H1 (cell line): ENCODE measurements around the gene GTF3C5. TPM values are rescaled to one million over a fixed set of nuclear protein-coding genes. Genes with fewer than 3 reads are reported as not detected.

Experiments
- CTCF ChIA-PET: fragments of 300-600 bp; sonication (Branson Sonifier 250); formaldehyde crosslinking; loops from one replicate; lab custom pipeline; 2021; ENCODE audit not compliant: partially characterized antibody; lab: Charles Lee
- POLR2A ChIA-PET: fragments of 300-600 bp; sonication (Branson Sonifier 250); formaldehyde crosslinking; loops from one replicate; lab custom pipeline; 2021; ENCODE audit warnings: inconsistent platforms; ENCODE audit not compliant: partially characterized antibody; lab: Charles Lee
- DNase-seq, 2 experiments: peaks; one replicate each; pipeline versions ENCODE4 v3.0.0 to v3.0.0-alpha.2; 2010 to 2022; ENCODE audit warnings: low spot score in 2 of 2, low read depth in 1 of 2, mixed read lengths in 1 of 2
- FAIRE-seq: peaks from 2 replicates; lab custom pipeline; 2011; peaks lifted over from hg19 to GRCh38; lab: Jason Lieb, UNC
- H2AFZ ChIP-seq: 2 replicates; pipeline ENCODE4 v1.8.1; 2012; ENCODE audit warnings: low read length, inconsistent platforms
- H2AK5ac ChIP-seq: 2 replicates; pipeline ENCODE4 v1.6.1; 2013; ENCODE audit warnings: low read depth, low read length
- H2BK120ac ChIP-seq: replicated peaks from 2 replicates; pipeline ENCODE3; 2013; ENCODE audit warnings: low read depth, low read length, inconsistent platforms
- H2BK12ac ChIP-seq: 2 replicates; pipeline ENCODE4 v1.6.1; 2013; ENCODE audit warnings: low read depth, low read length
- H2BK15ac ChIP-seq: 2 replicates; pipeline ENCODE4 v1.6.1; 2013; ENCODE audit warnings: low read length
- H2BK20ac ChIP-seq: 2 replicates; pipeline ENCODE4 v1.6.1; 2013; ENCODE audit warnings: low read length
- H2BK5ac ChIP-seq: 2 replicates; pipeline ENCODE4 v1.6.1; 2013; ENCODE audit warnings: low read depth, low read length
- H3K14ac ChIP-seq: 2 replicates; pipeline ENCODE4 v1.6.1; 2013; ENCODE audit warnings: inconsistent platforms; ENCODE audit not compliant: insufficient read length
- H3K18ac ChIP-seq: 2 replicates; pipeline ENCODE4 v1.6.1; 2013; ENCODE audit warnings: low read length; ENCODE audit errors: extremely low read depth
- H3K23ac ChIP-seq: 2 replicates; pipeline ENCODE4 v1.6.1; 2013; ENCODE audit warnings: inconsistent platforms; ENCODE audit not compliant: insufficient read length
- H3K23me2 ChIP-seq: 2 replicates; pipeline ENCODE4 v1.6.1; 2013; ENCODE audit warnings: low read depth, low read length
- H3K27ac ChIP-seq: 2 replicates; pipeline ENCODE4 v1.6.1; 2011; ENCODE audit warnings: low read depth, low read length, inconsistent platforms
- H3K27me3 ChIP-seq, 4 experiments: replicated peaks in 1 of 4; 1 replicate in 1 of 4; 2 replicates in 3 of 4; pipeline versions ENCODE4 v1.6.1 to v1.8.1; 2011 to 2013; ENCODE audit warnings: low read length in 3 of 4, mild to moderate bottlenecking in 3 of 4, inconsistent platforms in 2 of 4, mixed read lengths in 2 of 4, moderate library complexity in 1 of 4; ENCODE audit not compliant: control insufficient read depth in 3 of 4, insufficient read depth in 3 of 4; ENCODE audit errors: extremely low read depth in 1 of 4
- H3K36me3 ChIP-seq, 4 experiments: 2 replicates each; pipeline versions ENCODE4 v1.6.1 to v1.8.1; 2011 to 2013; ENCODE audit warnings: mild to moderate bottlenecking in 4 of 4, low read length in 3 of 4, moderate library complexity in 2 of 4, control low read depth in 1 of 4, inconsistent platforms in 1 of 4; ENCODE audit not compliant: insufficient read depth in 4 of 4, control insufficient read depth in 2 of 4
- H3K4ac ChIP-seq: replicated peaks from 2 replicates; pipeline ENCODE3; 2013; ENCODE audit warnings: low read length, low read depth, mixed read lengths, inconsistent platforms; ENCODE audit not compliant: insufficient read length
- H3K4me1 ChIP-seq, 4 experiments: replicated peaks in 1 of 4; 1 replicate in 1 of 4; 2 replicates in 3 of 4; pipeline versions ENCODE4 v1.6.1 to v1.8.1; 2011 to 2013; ENCODE audit warnings: low read length in 3 of 4, inconsistent platforms in 2 of 4, mixed read lengths in 1 of 4; ENCODE audit not compliant: insufficient read depth in 4 of 4, control insufficient read depth in 3 of 4
- H3K4me2 ChIP-seq, 2 experiments: 2 replicates each; pipeline versions ENCODE4 v1.6.1 to v1.8.1; 2011 to 2013; ENCODE audit warnings: low read depth in 2 of 2, low read length in 2 of 2, control low read depth in 1 of 2, inconsistent platforms in 1 of 2, mild to moderate bottlenecking in 1 of 2; ENCODE audit not compliant: insufficient read depth in 1 of 2
- H3K4me3 ChIP-seq, 4 experiments: fragments of 200-600, 300-600 bp in 1 of 4; sonication (generic), shearing (Covaris generic), sonication (Bioruptor Twin) in 1 of 4; 2 replicates each; pipeline versions ENCODE4 v1.5.1 to v1.8.1; 2011 to 2016; ENCODE audit warnings: low read length in 4 of 4, low read depth in 3 of 4, control low read depth in 2 of 4, inconsistent platforms in 2 of 4, mild to moderate bottlenecking in 2 of 4, mixed read lengths in 1 of 4, moderate library complexity in 1 of 4; ENCODE audit not compliant: insufficient read depth in 2 of 4; ENCODE audit errors: extremely low read depth in 1 of 4
- H3K56ac ChIP-seq: replicated peaks from 2 replicates; pipeline ENCODE3; 2013; ENCODE audit warnings: low read depth, mild to moderate bottlenecking, mixed read lengths, low read length, inconsistent platforms; ENCODE audit not compliant: insufficient read length
- H3K79me1 ChIP-seq: 2 replicates; pipeline ENCODE4 v1.6.1; 2013; ENCODE audit warnings: low read depth, low read length, control low read depth
- H3K79me2 ChIP-seq, 2 experiments: 2 replicates each; pipeline versions ENCODE4 v1.6.1 to v1.8.1; 2012 to 2013; ENCODE audit warnings: low read length in 2 of 2, mild to moderate bottlenecking in 2 of 2, inconsistent platforms in 1 of 2; ENCODE audit not compliant: insufficient read depth in 2 of 2, control insufficient read depth in 1 of 2
- H3K9ac ChIP-seq, 4 experiments: replicated peaks in 1 of 4; 1 replicate in 1 of 4; 2 replicates in 3 of 4; pipeline versions ENCODE4 v1.6.1 to v1.8.1; 2011 to 2013; ENCODE audit warnings: low read depth in 3 of 4, low read length in 3 of 4, control low read depth in 2 of 4, mild to moderate bottlenecking in 2 of 4, moderate library complexity in 2 of 4, inconsistent platforms in 1 of 4; ENCODE audit errors: extremely low read depth in 1 of 4
- H3K9me3 ChIP-seq, 2 experiments: 2 replicates each; pipeline versions ENCODE4 v1.6.1 to v1.8.1; 2012 to 2013; ENCODE audit warnings: mild to moderate bottlenecking in 2 of 2, moderate library complexity in 2 of 2, control low read depth in 1 of 2, inconsistent platforms in 1 of 2, low read depth in 1 of 2, low read length in 1 of 2, mixed read lengths in 1 of 2; ENCODE audit not compliant: insufficient read depth in 2 of 2
- H4K20me1 ChIP-seq, 2 experiments: replicated peaks in 1 of 2; 2 replicates each; pipeline versions ENCODE3 to v1.8.1; 2011 to 2013; ENCODE audit warnings: inconsistent platforms in 2 of 2, low read length in 2 of 2, mild to moderate bottlenecking in 1 of 2; ENCODE audit not compliant: insufficient read depth in 2 of 2, control insufficient read depth in 1 of 2
- H4K5ac ChIP-seq: 2 replicates; pipeline ENCODE4 v1.6.1; 2013; ENCODE audit warnings: low read length, low read depth, mixed read lengths, inconsistent platforms; ENCODE audit not compliant: insufficient read length
- H4K8ac ChIP-seq: 2 replicates; pipeline ENCODE4 v1.8.0; 2013; ENCODE audit warnings: mild to moderate bottlenecking, moderate library complexity, low read length, inconsistent platforms; ENCODE audit not compliant: insufficient read depth; ENCODE audit errors: extremely low read depth
- H4K91ac ChIP-seq: replicated peaks from 2 replicates; pipeline ENCODE3; 2013; ENCODE audit warnings: low read length, mixed read lengths, inconsistent platforms; ENCODE audit not compliant: insufficient read length
- ASH2L ChIP-seq: fragments of 200-600, 300-600 bp; sonication (generic); IDR thresholded peaks from one replicate; pipeline ENCODE4 v1.7.1; 2017; ENCODE audit warnings: low read length
- BACH1 ChIP-seq: IDR thresholded peaks from 2 replicates; pipeline ENCODE4 v1.6.1; 2012; ENCODE audit warnings: low read length, improper control_type of control experiment
- HDAC2 ChIP-seq, 2 experiments: fragments of 300-600 bp in 1 of 2; sonication (generic) in 1 of 2; IDR thresholded peaks; 2 replicates each; pipeline ENCODE4 v1.6.1; 2011 to 2012; ENCODE audit warnings: low read depth in 2 of 2, low read length in 2 of 2, mild to moderate bottlenecking in 2 of 2, moderate library complexity in 2 of 2, borderline replicate concordance in 1 of 2, inconsistent platforms in 1 of 2
- RAD21 ChIP-seq, 2 experiments: IDR thresholded peaks in 1 of 2; conservative IDR thresholded peaks in 1 of 2; 2 replicates each; pipeline ENCODE4 v1.6.1; 2011; ENCODE audit warnings: low read depth in 2 of 2, low read length in 2 of 2, improper control_type of control experiment in 1 of 2, inconsistent platforms in 1 of 2, mild to moderate bottlenecking in 1 of 2, moderate library complexity in 1 of 2
- RNF2 ChIP-seq: fragments of 200-900, 300-1000 bp; sonication (generic); IDR thresholded peaks from 2 replicates; pipeline ENCODE4 v1.7.1; 2016; ENCODE audit warnings: borderline replicate concordance, low read depth, mild to moderate bottlenecking, antibody characterized with exemption, low read length; ENCODE audit not compliant: poor library complexity, severe bottlenecking; ENCODE audit errors: missing control alignments
- TBP ChIP-seq: IDR thresholded peaks from 2 replicates; pipeline ENCODE4 v1.6.1; 2011; ENCODE audit warnings: low read depth, low read length, improper control_type of control experiment
- WGBS, 2 experiments: shearing (Covaris generic) in 1 of 2; methylation state at CpG; one replicate each; pipeline versions ENCODE4 v1.1.6 to v1.1.7; 2013 to 2015; ENCODE audit warnings: low lambda C conversion rate in 2 of 2, mixed read lengths in 2 of 2, inconsistent platforms in 1 of 2, low coverage in 1 of 2, missing lambda C conversion rate in 1 of 2; ENCODE audit not compliant: insufficient replicate concordance in 2 of 2, insufficient coverage in 1 of 2, insufficient read length in 1 of 2; ENCODE audit errors: extremely low coverage in 1 of 2, missing lambda C conversion rate in 1 of 2; 5-methylcytosine and 5-hydroxymethylcytosine counted together
- polyA plus RNA-seq, 7 experiments: library from polyadenylated mRNA; depleted of rRNA in 3 of 7; stranded (reverse) in 5 of 7; unstranded in 2 of 7; fragments of >200 nt in 5 of 7; fragments of 200-250 nt in 2 of 7; gene quantifications; 1 replicate in 5 of 7; 2 replicates in 1 of 7; 4 replicates in 1 of 7; pipeline versions ENCODE4 v1.2.1 to v1.2.3, GENCODE V29; 2011 to 2013; ENCODE audit warnings: missing spikeins in 2 of 7, mixed read lengths in 2 of 7
- total RNA-seq: library from RNA; stranded (reverse); fragmentation: NEBNext Ultra II Directional; extraction: Animal tissue kit (Norgen Biotek cat#: 25700); gene quantifications from 2 replicates; pipeline ENCODE4 v1.2.1, GENCODE V29; 2021
- TF ChIP-seq, protein P1 (sequence below): IDR thresholded peaks from 2 replicates; pipeline ENCODE4 v1.6.1; 2012; ENCODE audit warnings: inconsistent platforms

The GTF3C5 gene
- total and polyA plus RNA-seq, 2 of the 8 experiments (the other 6 are each of a cell fraction or from before 2014, with no cell fraction given): 78.7 to 87.1 TPM

DNA sequence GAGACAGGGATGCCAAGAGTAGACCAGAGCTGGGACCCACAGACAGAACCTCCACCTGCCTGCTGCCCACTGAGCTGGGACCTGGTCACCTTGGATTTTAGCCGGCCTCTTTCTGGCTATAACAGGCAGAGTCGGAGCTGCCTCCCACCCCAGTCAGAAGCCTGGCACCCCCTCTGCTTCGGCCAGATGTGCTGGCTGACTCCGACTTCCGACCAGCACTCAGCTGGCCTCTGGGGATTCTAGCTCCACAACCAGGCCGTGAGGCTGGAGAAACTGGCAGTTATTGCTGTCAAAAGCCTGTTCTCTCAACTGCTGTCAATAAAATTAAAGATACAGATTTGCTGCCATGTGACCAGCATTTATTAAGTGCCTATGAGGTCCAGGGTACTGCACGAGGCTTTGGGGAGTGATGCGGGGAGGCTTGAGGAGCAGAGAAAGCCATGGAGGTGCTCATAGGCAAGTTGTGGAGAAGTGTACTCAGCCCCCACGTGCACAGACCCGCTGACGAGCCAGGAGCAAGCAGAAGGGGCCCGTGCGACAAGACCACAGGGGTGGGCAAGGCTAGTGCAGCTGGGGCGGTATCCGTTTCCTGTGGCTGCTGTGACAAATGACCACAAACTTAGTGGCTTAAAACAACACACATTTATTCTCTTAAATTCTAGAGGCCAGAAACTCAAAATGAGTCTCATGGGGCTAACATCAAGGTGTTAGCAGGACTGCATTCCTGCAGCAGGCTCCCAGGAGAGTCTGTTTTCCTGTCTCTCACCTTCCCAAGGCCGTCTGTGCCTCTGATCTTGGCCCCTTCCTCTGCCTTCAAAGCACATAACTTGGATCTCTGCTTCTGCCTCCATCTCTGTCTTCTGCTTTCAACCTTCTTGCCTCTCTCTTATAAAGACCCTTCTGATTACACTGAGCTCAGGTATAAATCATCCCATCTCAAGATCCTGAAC lies 39.2 kb upstream of the GTF3C5 start:
- H3K27me3 ChIP-seq: no peaks in the 10 kb centered on the region; a peak in 2 of 7 replicates
- no peak overlapping the region for H2BK20ac ChIP-seq
- H3K23ac ChIP-seq: no peak overlapping the region
- no peak overlapping the region for H3K56ac ChIP-seq
- no peak overlapping the region for H3K4ac ChIP-seq
- FAIRE-seq (no peak), DNase-seq (no peak)
- H2AK5ac ChIP-seq: no peak overlapping the region
- no peak overlapping the region for H3K4me2 ChIP-seq
- H2AFZ ChIP-seq: no peak overlapping the region
- H3K9me3 ChIP-seq: no peaks in the 10 kb centered on the region
- H2BK5ac ChIP-seq: no peak overlapping the region
- no peak overlapping the region for H3K4me3 ChIP-seq
- H3K79me1 ChIP-seq: no peaks in the 10 kb centered on the region
- 87% methylated on average over 16 of the region's 16 CpGs; no CpG with 5 or more reads in 1 of the 2 experiments for WGBS, 2 experiments
- no peak overlapping the region for H4K5ac ChIP-seq
- H3K36me3 ChIP-seq: no peaks in the 10 kb centered on the region
- no peak overlapping the region for H3K27ac ChIP-seq
- H2BK15ac ChIP-seq: 0 out of 2 replicates have a peak overlapping the region, but pooled peaks have one; percentile 75
- TF ChIP-seq TBP: no peak
- no peak for TF ChIP-seq RNF2
- TF ChIP-seq BACH1: no peak
- TF ChIP-seq, protein P1, sequence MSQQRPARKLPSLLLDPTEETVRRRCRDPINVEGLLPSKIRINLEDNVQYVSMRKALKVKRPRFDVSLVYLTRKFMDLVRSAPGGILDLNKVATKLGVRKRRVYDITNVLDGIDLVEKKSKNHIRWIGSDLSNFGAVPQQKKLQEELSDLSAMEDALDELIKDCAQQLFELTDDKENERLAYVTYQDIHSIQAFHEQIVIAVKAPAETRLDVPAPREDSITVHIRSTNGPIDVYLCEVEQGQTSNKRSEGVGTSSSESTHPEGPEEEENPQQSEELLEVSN: no peak
- no peak for TF ChIP-seq RAD21 (IDR thresholded peaks at IDR 0.05 in 1 of 2, conservative IDR thresholded peaks at IDR 0.05 in 1 of 2; ENCODE audit: low read depth in 2 of 2, low read length in 2 of 2)
- TF ChIP-seq ASH2L: no peak
- TF ChIP-seq HDAC2 (IDR thresholded peaks at IDR 0.05; ENCODE audit: borderline replicate concordance in 1 of 2, low read depth in 2 of 2, low read length in 2 of 2): no peak
- H3K4me1 ChIP-seq: peaks cover 0 to 14% (median 6%) of the 10 kb centered on the region in 4 experiments; a peak in 5 of 7 replicates
- no peak overlapping the region for H3K14ac ChIP-seq
- H3K9ac ChIP-seq: no peak overlapping the region
- no peaks in the 10 kb centered on the region for H4K20me1 ChIP-seq
- H4K91ac ChIP-seq: no peak overlapping the region
- H2BK120ac ChIP-seq: no peak overlapping the region
- no peak overlapping the region for H3K18ac ChIP-seq
- no peaks in the 10 kb centered on the region for H3K79me2 ChIP-seq
- H3K23me2 ChIP-seq: no peaks in the 10 kb centered on the region
- no peak overlapping the region for H4K8ac ChIP-seq
- ChIA-PET CTCF (interaction anchor here (0.8 to 3.6 kb wide), 7 partner anchors 9 to 49 kb away, joined by 3 to 11 read pairs (median 5); partner anchors contain the start of gene GFI1B), POLR2A (interaction anchor here (1.7 kb wide), 1 partner anchor 11 kb away, joined by 6 read pairs; no protein-coding TSS in a partner anchor)
- 0 out of 2 replicates have a peak overlapping the region, but pooled peaks have one; percentile 56 for H2BK12ac ChIP-seq
